ENCODE measurements around the gene TRIM39.

DNA sequence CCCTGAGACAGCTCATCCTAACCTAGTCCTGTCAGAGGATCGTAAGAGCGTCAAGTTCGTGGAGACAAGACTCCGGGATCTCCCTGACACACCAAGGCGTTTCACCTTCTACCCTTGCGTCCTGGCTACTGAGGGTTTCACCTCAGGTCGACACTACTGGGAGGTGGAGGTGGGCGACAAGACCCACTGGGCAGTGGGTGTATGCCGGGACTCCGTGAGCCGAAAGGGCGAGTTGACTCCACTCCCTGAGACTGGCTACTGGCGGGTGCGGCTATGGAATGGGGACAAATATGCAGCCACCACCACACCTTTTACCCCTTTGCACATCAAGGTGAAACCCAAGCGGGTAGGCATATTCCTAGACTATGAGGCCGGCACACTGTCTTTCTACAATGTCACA, 15.0 kb downstream of the TRIM39 start:
- no peak for TF ChIP-seq CTCF (IDR thresholded peaks at IDR 0.05; ENCODE audit: insufficient read depth, low read length)
- no peak for TF ChIP-seq POLR2AphosphoS5 (IDR thresholded peaks at IDR 0.05; ENCODE audit: low read depth)
- TF ChIP-seq REST (IDR thresholded peaks at IDR 0.05; ENCODE audit: insufficient replicate concordance, low read depth), result no peak
